ENCODE results near the gene PARD3B. TPM values are rescaled to one million over a fixed set of nuclear protein-coding genes. Genes with fewer than 3 reads are reported as not detected.

PARD3B gene
- total and polyA plus RNA-seq, 2 of the 13 experiments (the other 11 are each of a cell fraction or from before 2014, with no cell fraction given), result 0.71 to 2.3 TPM

- H3K4me3 ChIP-seq (replicated peaks in 1 of 3; ENCODE audit: insufficient read depth in 1 of 3, low read depth in 2 of 3, low read length in 3 of 3), result no peak overlapping the region
- H3K9me3 ChIP-seq (ENCODE audit: low read length), result peaks cover 93% of the 10 kb centered on the region
- FAIRE-seq (no peak), DNase-seq (ENCODE audit: low spot score) (no peak), ATAC-seq (no peak)
- peaks cover 14% of the 10 kb centered on the region for H3K4me1 ChIP-seq (ENCODE audit: insufficient read depth, low read length)
- POLR2A ChIA-PET, result no interaction called here
- no peaks in the 10 kb centered on the region for H3K79me2 ChIP-seq (ENCODE audit: insufficient read depth, low read length)
- no TSS peak for BruUV-seq (replicated peaks)
- no peak overlapping the region for H3K4me2 ChIP-seq (ENCODE audit: low read depth, low read length)
- TF ChIP-seq SNRNP70 (IDR thresholded peaks at IDR 0.05; ENCODE audit: low read depth, low read length) (no peak), ZNF589 (CRISPR knock-in tag; conservative IDR thresholded peaks at IDR 0.05) (no peak), AKAP8 (CRISPR knock-in tag; IDR thresholded peaks at IDR 0.05) (no peak), ZFP36L1 (CRISPR knock-in tag; IDR thresholded peaks at IDR 0.05) (no peak), CENPX (CRISPR knock-in tag; IDR thresholded peaks at IDR 0.05) (no peak)
- intact Hi-C loops (cut with micrococcal nuclease; ENCODE audit: unreplicated experiment), result no loop called here
- in situ Hi-C loops (cut with HindIII; ENCODE audit: extremely low pct_ligation_motif_present, low pct_unique_long_range_greater_than_20kb), result no loop called here
- H3K27ac ChIP-seq (ENCODE audit: extremely low read length, insufficient read depth, low read length), result no peak overlapping the region
- no peak overlapping the region for H3K9ac ChIP-seq (ENCODE audit: insufficient read depth, low read depth, low read length)
- no peaks in the 10 kb centered on the region for H3K36me3 ChIP-seq (replicated peaks in 1 of 2; ENCODE audit: control insufficient read depth in 1 of 2, insufficient read depth in 2 of 2, low read length in 2 of 2)
- CTCF ChIA-PET (ENCODE audit: low intra/inter-chr PET ratio, low total read pairs), result no interaction called here
- H3K27me3 ChIP-seq (ENCODE audit: control insufficient read depth in 1 of 2, insufficient read depth in 2 of 2, low read length in 2 of 2), result no peaks in the 10 kb centered on the region
- H2AFZ ChIP-seq (ENCODE audit: low read length), result no peak overlapping the region
- WGBS (ENCODE audit: low lambda C conversion rate), result 94% methylated on average over 2 of the region's 2 CpGs
- H4K20me1 ChIP-seq (ENCODE audit: insufficient read depth, low read length), result no peaks in the 10 kb centered on the region
Observed at GRCh38 chr2:204946892-204947291, 401.6 kb downstream of the PARD3B start.

GRCh38 chr2:204947405-204947804 is 402.1 kb downstream of the PARD3B start:
- H3K4me3 ChIP-seq (replicated peaks in 1 of 3; ENCODE audit: insufficient read depth in 1 of 3, low read depth in 2 of 3, low read length in 3 of 3), result no peak overlapping the region
- intact Hi-C loops (cut with micrococcal nuclease; ENCODE audit: unreplicated experiment) (no loop called here), in situ Hi-C loops (cut with HindIII; ENCODE audit: extremely low pct_ligation_motif_present, low pct_unique_long_range_greater_than_20kb) (no loop called here)
- BruUV-seq (replicated peaks), result no TSS peak
- WGBS (ENCODE audit: low lambda C conversion rate), result 0% methylated on average over 1 of the region's 1 CpG
- peaks cover 88% of the 10 kb centered on the region for H3K9me3 ChIP-seq (ENCODE audit: low read length)
- no peak overlapping the region for H3K27ac ChIP-seq (ENCODE audit: extremely low read length, insufficient read depth, low read length)
- peaks cover 14% of the 10 kb centered on the region for H3K4me1 ChIP-seq (ENCODE audit: insufficient read depth, low read length)
- ATAC-seq (peak; percentile 59), DNase-seq (ENCODE audit: low spot score) (peak; percentile 51), FAIRE-seq (peak; percentile 23)
- H3K36me3 ChIP-seq (replicated peaks in 1 of 2; ENCODE audit: control insufficient read depth in 1 of 2, insufficient read depth in 2 of 2, low read length in 2 of 2), result no peaks in the 10 kb centered on the region
- ChIA-PET POLR2A (no interaction called here), CTCF (ENCODE audit: low intra/inter-chr PET ratio, low total read pairs) (no interaction called here)
- H4K20me1 ChIP-seq (ENCODE audit: insufficient read depth, low read length), result no peaks in the 10 kb centered on the region
- no peaks in the 10 kb centered on the region for H3K79me2 ChIP-seq (ENCODE audit: insufficient read depth, low read length)
- H2AFZ ChIP-seq (ENCODE audit: low read length), result no peak overlapping the region
- H3K9ac ChIP-seq (ENCODE audit: insufficient read depth, low read depth, low read length), result no peak overlapping the region
- H3K27me3 ChIP-seq (ENCODE audit: control insufficient read depth in 1 of 2, insufficient read depth in 2 of 2, low read length in 2 of 2), result no peaks in the 10 kb centered on the region
- no peak overlapping the region for H3K4me2 ChIP-seq (ENCODE audit: low read depth, low read length)
- no peak for TF ChIP-seq NFAT5 (CRISPR knock-in tag; IDR thresholded peaks at IDR 0.05)
- TF ChIP-seq PREB (CRISPR knock-in tag; IDR thresholded peaks at IDR 0.05), result no peak
- TF ChIP-seq NONO (IDR thresholded peaks at IDR 0.05), result no peak
- no peak for TF ChIP-seq NONO (CRISPR knock-in tag; conservative IDR thresholded peaks at IDR 0.05)
- 0 out of 2 replicates have a peak, but pooled peaks have one; percentile 25 for TF ChIP-seq ZNF503 (CRISPR knock-in tag; IDR thresholded peaks at IDR 0.05)
- TF ChIP-seq ZFP41 (CRISPR knock-in tag; IDR thresholded peaks at IDR 0.05; ENCODE audit: borderline replicate concordance), result no peak
- TF ChIP-seq RBAK (CRISPR knock-in tag; IDR thresholded peaks at IDR 0.05), result no peak

Measured in HepG2 (cell line).